ENCODE results near the gene TAF1L.
"Not testable (repeated sequence)": the region's sequence is repeated elsewhere in the genome, so short reads cannot be mapped to it uniquely, and the experiment has no call there.

DNA sequence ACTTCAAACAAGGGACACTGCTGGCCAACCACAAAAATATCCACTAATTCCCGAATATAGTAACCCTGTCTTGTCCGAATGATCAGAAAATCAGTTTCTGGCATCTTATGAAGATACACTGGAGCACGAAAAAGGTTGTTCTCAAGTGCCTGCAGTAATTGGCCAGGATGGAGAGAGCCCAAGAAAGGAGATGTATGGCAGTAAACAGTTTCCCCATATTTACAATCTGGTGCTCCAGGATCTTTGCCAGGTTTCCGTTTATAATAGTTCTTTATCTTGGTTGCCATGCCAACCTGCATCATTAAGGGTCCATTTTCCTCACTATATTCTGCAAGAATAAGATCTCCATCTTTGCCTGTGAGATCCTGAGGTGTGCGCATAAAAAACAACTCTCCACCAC lies 2.3 kb downstream of the TAF1L start:
- TF ChIP-seq, protein P1, sequence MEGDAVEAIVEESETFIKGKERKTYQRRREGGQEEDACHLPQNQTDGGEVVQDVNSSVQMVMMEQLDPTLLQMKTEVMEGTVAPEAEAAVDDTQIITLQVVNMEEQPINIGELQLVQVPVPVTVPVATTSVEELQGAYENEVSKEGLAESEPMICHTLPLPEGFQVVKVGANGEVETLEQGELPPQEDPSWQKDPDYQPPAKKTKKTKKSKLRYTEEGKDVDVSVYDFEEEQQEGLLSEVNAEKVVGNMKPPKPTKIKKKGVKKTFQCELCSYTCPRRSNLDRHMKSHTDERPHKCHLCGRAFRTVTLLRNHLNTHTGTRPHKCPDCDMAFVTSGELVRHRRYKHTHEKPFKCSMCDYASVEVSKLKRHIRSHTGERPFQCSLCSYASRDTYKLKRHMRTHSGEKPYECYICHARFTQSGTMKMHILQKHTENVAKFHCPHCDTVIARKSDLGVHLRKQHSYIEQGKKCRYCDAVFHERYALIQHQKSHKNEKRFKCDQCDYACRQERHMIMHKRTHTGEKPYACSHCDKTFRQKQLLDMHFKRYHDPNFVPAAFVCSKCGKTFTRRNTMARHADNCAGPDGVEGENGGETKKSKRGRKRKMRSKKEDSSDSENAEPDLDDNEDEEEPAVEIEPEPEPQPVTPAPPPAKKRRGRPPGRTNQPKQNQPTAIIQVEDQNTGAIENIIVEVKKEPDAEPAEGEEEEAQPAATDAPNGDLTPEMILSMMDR (IDR thresholded peaks at IDR 0.05 in 4 of 5, conservative IDR thresholded peaks at IDR 0.05 in 1 of 5): not testable (repeated sequence)
- TF ChIP-seq POLR2A (IDR thresholded peaks at IDR 0.05): not testable (repeated sequence)
